ENCODE measurements around the gene ENDOV.

ENDOV gene

GRCh38 chr17:80380555-80381002 lies 34.4 kb upstream of the ENDOV start:
- TF ChIP-seq, protein P1, sequence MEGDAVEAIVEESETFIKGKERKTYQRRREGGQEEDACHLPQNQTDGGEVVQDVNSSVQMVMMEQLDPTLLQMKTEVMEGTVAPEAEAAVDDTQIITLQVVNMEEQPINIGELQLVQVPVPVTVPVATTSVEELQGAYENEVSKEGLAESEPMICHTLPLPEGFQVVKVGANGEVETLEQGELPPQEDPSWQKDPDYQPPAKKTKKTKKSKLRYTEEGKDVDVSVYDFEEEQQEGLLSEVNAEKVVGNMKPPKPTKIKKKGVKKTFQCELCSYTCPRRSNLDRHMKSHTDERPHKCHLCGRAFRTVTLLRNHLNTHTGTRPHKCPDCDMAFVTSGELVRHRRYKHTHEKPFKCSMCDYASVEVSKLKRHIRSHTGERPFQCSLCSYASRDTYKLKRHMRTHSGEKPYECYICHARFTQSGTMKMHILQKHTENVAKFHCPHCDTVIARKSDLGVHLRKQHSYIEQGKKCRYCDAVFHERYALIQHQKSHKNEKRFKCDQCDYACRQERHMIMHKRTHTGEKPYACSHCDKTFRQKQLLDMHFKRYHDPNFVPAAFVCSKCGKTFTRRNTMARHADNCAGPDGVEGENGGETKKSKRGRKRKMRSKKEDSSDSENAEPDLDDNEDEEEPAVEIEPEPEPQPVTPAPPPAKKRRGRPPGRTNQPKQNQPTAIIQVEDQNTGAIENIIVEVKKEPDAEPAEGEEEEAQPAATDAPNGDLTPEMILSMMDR (IDR thresholded peaks at IDR 0.05; ENCODE audit: low read length, missing control alignments): no peak
- H3K4me3 ChIP-seq (replicated peaks; ENCODE audit: low read depth, low read length): no peak overlapping the region
- DNase-seq (ENCODE audit: low read depth): no peak

DNA sequence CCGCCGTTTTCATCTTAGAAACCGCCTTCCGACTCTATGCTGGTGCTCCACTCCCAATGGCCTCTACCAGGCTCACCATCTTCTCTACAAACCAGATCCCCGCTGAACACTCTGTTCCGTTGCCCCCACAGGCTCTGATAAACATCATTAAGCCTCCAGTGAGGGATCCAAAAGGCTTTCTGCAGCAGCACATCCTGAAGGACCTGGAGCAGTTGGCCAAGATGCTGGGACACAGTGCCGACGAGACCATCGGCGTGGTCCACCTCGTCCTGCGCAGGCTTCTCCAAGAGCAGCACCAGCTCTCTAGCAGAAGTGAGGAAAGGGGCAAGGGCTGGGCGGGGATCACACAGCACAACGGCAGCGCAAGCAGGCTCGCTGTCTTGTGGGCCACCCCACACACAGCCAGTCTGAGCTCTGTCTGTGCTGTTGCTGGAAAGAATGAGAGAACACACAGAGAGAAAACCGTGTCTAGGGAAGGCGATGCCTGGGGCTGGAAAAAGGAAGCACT lies 33.5 kb upstream of the ENDOV start:
- no peak overlapping the region for H3K4me3 ChIP-seq (replicated peaks; ENCODE audit: low read depth, low read length)
- no peak for DNase-seq (ENCODE audit: low read depth)
- TF ChIP-seq, protein P1 (IDR thresholded peaks at IDR 0.05; ENCODE audit: low read length, missing control alignments): no peak

GRCh38 chr17:80382446-80382845 lies 32.5 kb upstream of the ENDOV start:
- TF ChIP-seq, protein P1 (IDR thresholded peaks at IDR 0.05; ENCODE audit: low read length, missing control alignments): no peak
- DNase-seq (ENCODE audit: low read depth): no peak
- H3K4me3 ChIP-seq (replicated peaks; ENCODE audit: low read depth, low read length): no peak overlapping the region

GRCh38 chr17:80382956-80383355 lies 32.0 kb upstream of the ENDOV start:
- H3K4me3 ChIP-seq (replicated peaks; ENCODE audit: low read depth, low read length): no peak overlapping the region

DNA sequence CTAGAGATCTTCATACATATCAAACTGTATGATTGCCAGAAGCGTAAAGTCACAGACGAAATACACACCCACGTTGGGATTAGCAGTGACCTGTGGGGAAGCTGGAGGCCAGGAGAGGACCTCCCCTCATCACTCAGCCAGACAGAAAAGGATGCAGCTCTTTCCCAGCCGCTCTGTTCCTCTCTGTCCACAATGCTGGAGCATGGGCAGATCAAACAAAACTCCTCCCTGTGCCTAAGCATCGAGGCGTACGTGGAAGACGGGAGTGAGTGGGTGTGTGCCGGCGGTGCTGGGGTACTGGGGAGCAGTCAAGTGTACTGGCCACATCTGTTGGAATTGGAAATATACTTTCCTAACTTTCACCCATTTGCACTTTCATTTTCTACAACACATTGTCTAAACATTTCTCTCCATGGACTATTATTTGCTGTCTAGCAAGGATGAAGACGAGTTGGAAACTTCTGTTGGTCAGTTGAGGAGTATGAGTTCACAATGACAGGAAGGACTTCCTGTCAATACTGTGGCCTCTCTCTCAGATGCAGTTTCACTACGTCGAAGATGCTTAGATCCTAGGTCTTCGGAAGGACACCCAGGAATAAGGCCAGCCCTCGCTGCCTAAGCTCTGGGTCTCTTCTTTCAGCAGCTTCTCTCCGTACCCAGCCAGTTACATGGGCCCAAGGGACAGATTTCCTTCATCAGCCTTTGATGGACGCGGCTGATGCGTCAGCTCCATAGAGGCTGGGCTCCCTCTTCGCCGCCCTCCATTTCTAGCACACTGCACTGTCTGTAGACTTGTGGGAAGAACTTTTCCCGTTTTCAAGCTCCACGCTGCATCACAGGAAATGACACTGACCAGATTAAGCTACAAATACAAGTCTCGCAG lies 30.6 kb upstream of the ENDOV start:
- DNase-seq (ENCODE audit: low read depth): no peak
- H3K4me3 ChIP-seq (replicated peaks; ENCODE audit: low read depth, low read length): no peak overlapping the region
- TF ChIP-seq, protein P1 (IDR thresholded peaks at IDR 0.05; ENCODE audit: low read length, missing control alignments): no peak

More at GRCh38 chr17:80382956-80383355, 32.0 kb upstream of the ENDOV start:
- no peak for DNase-seq (ENCODE audit: low read depth)
- TF ChIP-seq, protein P1 (IDR thresholded peaks at IDR 0.05; ENCODE audit: low read length, missing control alignments): no peak

GRCh38 chr17:80385046-80385445 lies 29.9 kb upstream of the ENDOV start:
- DNase-seq (ENCODE audit: low read depth): no peak
- no peak overlapping the region for H3K4me3 ChIP-seq (replicated peaks; ENCODE audit: low read depth, low read length)
- TF ChIP-seq, protein P1 (IDR thresholded peaks at IDR 0.05; ENCODE audit: low read length, missing control alignments): no peak

All from fibroblast of pulmonary artery (primary cell).